ENCODE measurements around the gene KIF2C.

- no peak for TF ChIP-seq CTCF (IDR thresholded peaks at IDR 0.05)
- no peak for TF ChIP-seq SIN3A (IDR thresholded peaks at IDR 0.05; ENCODE audit: borderline replicate concordance, insufficient read depth, low read depth, low read length)
- no peak for TF ChIP-seq REST (IDR thresholded peaks at IDR 0.05; ENCODE audit: insufficient read depth in 1 of 2, low read depth in 2 of 2, low read length in 1 of 2)
- TF ChIP-seq POLR2AphosphoS5 (IDR thresholded peaks at IDR 0.05; ENCODE audit: low read depth, low read length), result no peak
- TF ChIP-seq TCF7L2 (IDR thresholded peaks at IDR 0.05; ENCODE audit: low read depth, low read length), result no peak
These were observed 25.1 kb upstream of the KIF2C start for GRCh38 chr1:44714532-44714931.

Data from Panc1 (cell line).